HepG2 (cell line): ENCODE data around the gene SERPINF2. TPM values are rescaled to one million over a fixed set of nuclear protein-coding genes. Genes with fewer than 3 reads are reported as not detected.
A peak's percentile ranks its signal among the peaks of the same experiment; 100 is the strongest.

ENCODE experiments used
- ATAC-seq: fragments of 200-7000 bp; cut with Tn5 transposase; 3 replicates; pipeline ENCODE4 v1.9.1; 2020; ENCODE audit warnings: mild to moderate bottlenecking, moderate library complexity
- BruUV-seq: library from RNA; stranded (reverse); fragments of 400-500 nt; replicated peaks from 2 replicates; lab custom pipeline; 2021; lab: Mats Ljungman, UMichigan
- CTCF ChIA-PET: fragments of 300-600 bp; formaldehyde crosslinking; extraction: SDS; loops from one replicate; lab custom pipeline; 2021; ENCODE audit warnings: low total read pairs, inconsistent platforms, low intra/inter-chr PET ratio; lab: Yijun Ruan, JAX
- POLR2A ChIA-PET: fragments of 350-600 bp; sonication (Branson Sonifier 250); formaldehyde crosslinking; loops from one replicate; lab custom pipeline; 2020; ENCODE audit warnings: antibody characterized with exemption, inconsistent platforms; lab: Yijun Ruan, JAX
- DNase-seq: peaks from one replicate; pipeline ENCODE4 v3.0.0-alpha.2; 2015; ENCODE audit warnings: low spot score
- FAIRE-seq: peaks from 3 replicates; lab custom pipeline; 2011; peaks lifted over from hg19 to GRCh38; lab: Jason Lieb, UNC
- H2AFZ ChIP-seq: one replicate; pipeline ENCODE4 v1.6.1; 2011; ENCODE audit warnings: low read length, inconsistent platforms
- H3K27ac ChIP-seq: fragments of 300-600 bp; 3 replicates; pipeline ENCODE4 v1.8.0; 2011; ENCODE audit warnings: mixed run types, mild to moderate bottlenecking, mixed read lengths, low read length, inconsistent platforms; ENCODE audit not compliant: insufficient read depth; ENCODE audit errors: extremely low read length
- H3K27me3 ChIP-seq, 2 experiments: fragments of 200-600 bp in 1 of 2; 2 replicates in 1 of 2; 3 replicates in 1 of 2; pipeline versions ENCODE4 v1.6.0 to v1.8.0; 2011; ENCODE audit warnings: low read length in 2 of 2, mild to moderate bottlenecking in 2 of 2, moderate library complexity in 2 of 2, inconsistent platforms in 1 of 2; ENCODE audit not compliant: insufficient read depth in 2 of 2, control insufficient read depth in 1 of 2
- H3K36me3 ChIP-seq, 2 experiments: fragments of 200-600 bp in 1 of 2; replicated peaks in 1 of 2; 2 replicates in 1 of 2; 3 replicates in 1 of 2; pipeline versions ENCODE4 v1.5.1 to v1.8.0; 2011; ENCODE audit warnings: low read length in 2 of 2, inconsistent platforms in 1 of 2; ENCODE audit not compliant: insufficient read depth in 2 of 2, control insufficient read depth in 1 of 2
- H3K4me1 ChIP-seq: 2 replicates; pipeline ENCODE4 v1.5.1; 2012; ENCODE audit warnings: low read length, inconsistent platforms; ENCODE audit not compliant: insufficient read depth
- H3K4me2 ChIP-seq: 2 replicates; pipeline ENCODE4 v1.6.0; 2011; ENCODE audit warnings: low read depth, low read length, inconsistent platforms
- H3K4me3 ChIP-seq, 3 experiments: fragments of 200-600 bp in 1 of 3; sonication (generic), shearing (Covaris generic) in 1 of 3; replicated peaks in 1 of 3; 2 replicates each; pipeline ENCODE4 v1.5.1; 2011 to 2016; ENCODE audit warnings: low read length in 3 of 3, inconsistent platforms in 2 of 3, low read depth in 2 of 3, mild to moderate bottlenecking in 2 of 3, control low read depth in 1 of 3, mixed read lengths in 1 of 3; ENCODE audit not compliant: insufficient read depth in 1 of 3
- H3K79me2 ChIP-seq: one replicate; pipeline ENCODE4 v1.6.1; 2011; ENCODE audit warnings: low read length, inconsistent platforms; ENCODE audit not compliant: insufficient read depth
- H3K9ac ChIP-seq: 2 replicates; pipeline ENCODE4 v1.6.0; 2011; ENCODE audit warnings: mild to moderate bottlenecking, low read depth, low read length, inconsistent platforms; ENCODE audit not compliant: insufficient read depth
- H3K9me3 ChIP-seq: 2 replicates; pipeline ENCODE4 v1.5.1; 2012; ENCODE audit warnings: mild to moderate bottlenecking, low read length
- H4K20me1 ChIP-seq: 2 replicates; pipeline ENCODE4 v1.6.0; 2011; ENCODE audit warnings: inconsistent platforms, mild to moderate bottlenecking, low read length, moderate library complexity; ENCODE audit not compliant: insufficient read depth
- DMAP1 ChIP-seq: IDR thresholded peaks from 2 replicates; pipeline ENCODE4 v1.6.1; 2016
- DNMT3B ChIP-seq: conservative IDR thresholded peaks from 2 replicates; pipeline ENCODE4 v1.6.1; 2016; ENCODE audit warnings: missing biosample characterization, control low read depth
- ETV6 ChIP-seq: sonication (generic); formaldehyde crosslinking; conservative IDR thresholded peaks from 2 replicates; pipeline ENCODE4 v1.4.0; 2020; ENCODE audit warnings: missing genetic modification reagents
- FOSL2 ChIP-seq: sonication (generic); formaldehyde crosslinking; IDR thresholded peaks from 2 replicates; pipeline ENCODE4 v1.4.0; 2020; ENCODE audit warnings: missing genetic modification reagents
- FOXA3 ChIP-seq: IDR thresholded peaks from 2 replicates; pipeline ENCODE4 v1.6.1; 2016; ENCODE audit warnings: missing genetic modification reagents, missing compliant biosample characterization
- HNRNPL ChIP-seq: fragments of 200-400 bp; formaldehyde crosslinking; IDR thresholded peaks from 2 replicates; pipeline ENCODE4 v1.6.1; 2017; ENCODE audit warnings: mild to moderate bottlenecking, low read depth, low read length
- RXRA ChIP-seq: sonication (generic); formaldehyde crosslinking; IDR thresholded peaks from 2 replicates; pipeline ENCODE4 v1.5.1; 2020; ENCODE audit warnings: missing genetic modification reagents
- TEF ChIP-seq: sonication (generic); formaldehyde crosslinking; IDR thresholded peaks from 2 replicates; pipeline ENCODE4 v1.5.0; 2020; ENCODE audit warnings: missing genetic modification reagents
- THYN1 ChIP-seq: sonication (generic); formaldehyde crosslinking; IDR thresholded peaks from 2 replicates; pipeline ENCODE4 v1.8.1; 2023; ENCODE audit warnings: low read depth, mild to moderate bottlenecking, moderate library complexity, missing genetic modification reagents, borderline replicate concordance
- TRAFD1 ChIP-seq: sonication (generic); formaldehyde crosslinking; IDR thresholded peaks from 2 replicates; pipeline ENCODE4 v1.5.1; 2020; ENCODE audit warnings: missing genetic modification reagents, mild to moderate bottlenecking, borderline replicate concordance
- TRIM22 ChIP-seq: fragments of 450-650 bp; IDR thresholded peaks from 2 replicates; pipeline ENCODE4 v1.6.1; 2017
- ZNF124 ChIP-seq: sonication (generic); formaldehyde crosslinking; IDR thresholded peaks from 2 replicates; pipeline ENCODE4 v1.4.0; 2020; ENCODE audit warnings: missing genetic modification reagents
- ZNF20 ChIP-seq: sonication (generic); formaldehyde crosslinking; IDR thresholded peaks from 2 replicates; pipeline ENCODE4 v1.4.0; 2020; ENCODE audit warnings: mild to moderate bottlenecking, moderate library complexity, missing genetic modification reagents
- ZNF256 ChIP-seq: sonication (generic); formaldehyde crosslinking; conservative IDR thresholded peaks from 2 replicates; pipeline ENCODE4 v1.4.0; 2020; ENCODE audit warnings: missing genetic modification reagents
- ZNF563 ChIP-seq: sonication (generic); formaldehyde crosslinking; IDR thresholded peaks from 2 replicates; pipeline ENCODE4 v1.8.0; 2022; ENCODE audit warnings: mild to moderate bottlenecking, moderate library complexity, missing genetic modification reagents
- ZNF775 ChIP-seq: sonication (generic); formaldehyde crosslinking; IDR thresholded peaks from 2 replicates; pipeline ENCODE4 v1.4.0; 2020; ENCODE audit warnings: missing genetic modification reagents, mild to moderate bottlenecking, moderate library complexity, borderline replicate concordance
- ZNF781 ChIP-seq: sonication (generic); formaldehyde crosslinking; IDR thresholded peaks from 2 replicates; pipeline ENCODE4 v1.5.1; 2020; ENCODE audit warnings: borderline replicate concordance, mild to moderate bottlenecking, missing genetic modification reagents; ENCODE audit errors: not compliant biosample characterization
- ZSCAN31 ChIP-seq: sonication (generic); formaldehyde crosslinking; IDR thresholded peaks from 2 replicates; pipeline ENCODE4 v1.5.0; 2020; ENCODE audit warnings: low read depth, mild to moderate bottlenecking, missing genetic modification reagents
- WGBS: methylation state at CpG from one replicate; pipeline ENCODE4 v1.1.6; 2017; ENCODE audit warnings: low lambda C conversion rate; 5-methylcytosine and 5-hydroxymethylcytosine counted together
- in situ Hi-C: cut with HindIII; loops from 2 replicates; pipeline ENCODE4 v1.10.0; 2017; ENCODE audit warnings: low pct_unique_long_range_greater_than_20kb; ENCODE audit not compliant: extremely low pct_ligation_motif_present
- intact Hi-C: fragments of 100-400 bp; cut with micrococcal nuclease; formaldehyde crosslinking; loops from one replicate; pipeline ENCODE4 v1.10.0; 2022; ENCODE audit not compliant: unreplicated experiment
- polyA plus RNA-seq, 8 experiments: library from polyadenylated mRNA; depleted of rRNA in 3 of 8; stranded (reverse) in 7 of 8; unstranded in 1 of 8; fragments of >200 nt; fragmentation: Illumina TruSeq in 4 of 8; extraction: Trizol in 4 of 8; gene quantifications; 2 replicates each; pipeline versions ENCODE4 v1.2.1 to v1.2.3, GENCODE V29; 2011 to 2016; ENCODE audit warnings: low read depth in 4 of 8, missing spikeins in 1 of 8, mixed read lengths in 1 of 8; ENCODE audit not compliant: insufficient read depth in 1 of 8
- total RNA-seq, 5 experiments: library from RNA; depleted of rRNA; stranded (reverse); fragments of >200 nt; fragmentation: Illumina TruSeq; extraction: Trizol; gene quantifications; 2 replicates each; pipeline ENCODE4 v1.2.3, GENCODE V29; 2016; ENCODE audit warnings: low read depth in 1 of 5

The SERPINF2 gene
- total and polyA plus RNA-seq, 2 of the 13 experiments (the other 11 are each of a cell fraction or from before 2014, with no cell fraction given) = 309 to 548 TPM

- TF ChIP-seq DNMT3B (CRISPR knock-in tag) (peak; percentile 62; the same call in 1 of the 2 replicates), FOXA3 (CRISPR knock-in tag) (peak; percentile 46), RXRA (CRISPR knock-in tag) (peak; percentile 82), ETV6 (CRISPR knock-in tag) (no peak; the same call in 1 of the 2 replicates), ZNF775 (no peak), TRIM22 (no peak), ZNF256 (CRISPR knock-in tag) (no peak), HNRNPL (no peak)
Observed at GRCh38 chr17:1714427-1714979, 28.2 kb upstream of the SERPINF2 start (continued).

GRCh38 chr17:1714980-1715802, 27.5 kb upstream of the SERPINF2 start:
- intact Hi-C loops = loop anchor here (1.0 to 10.0 kb wide), 3 partner anchors 46 to 150 kb away; no protein-coding TSS in a partner anchor
- H3K9ac ChIP-seq = peak overlapping the region; percentile 83
- WGBS = 0% methylated on average over 15 of the region's 32 CpGs
- H3K27me3 ChIP-seq = no peaks in the 10 kb centered on the region; a peak in 1 of 5 replicates
- peaks cover 48% of the 10 kb centered on the region for H3K4me1 ChIP-seq
- H3K79me2 ChIP-seq = peaks cover 12% of the 10 kb centered on the region
- ChIA-PET CTCF (interaction anchor here (2.0 kb wide), 1 partner anchor 69 kb away, joined by 11 read pairs; no protein-coding TSS in a partner anchor), POLR2A (interaction anchor here (0.5 to 17.5 kb wide), 30 partner anchors 11 to 281 kb away, joined by 3 to 480 read pairs (median 8); partner anchors contain the start of genes PRPF8, RILP, RPA1 and SERPINF1)
- H3K9me3 ChIP-seq = no peaks in the 10 kb centered on the region
- peak; percentile 75 for FAIRE-seq
- peak overlapping the region; percentile 86 to 97 (median 90) for H3K4me3 ChIP-seq
- H2AFZ ChIP-seq = no peak overlapping the region
- H4K20me1 ChIP-seq = peaks cover 10% of the 10 kb centered on the region
- H3K27ac ChIP-seq = peak overlapping the region; percentile 95
- H3K36me3 ChIP-seq = peaks cover 6 to 19% of the 10 kb centered on the region in 2 experiments
- in situ Hi-C loops = loop anchor here (5.0 to 25.0 kb wide), 2 partner anchors 52 to 322 kb away; partner anchors contain the start of genes DPH1, OVCA2 and RTN4RL1
- BruUV-seq = no TSS peak
- peak overlapping the region; percentile 90 for H3K4me2 ChIP-seq
- peak; percentile 84 for DNase-seq
- ATAC-seq = peak; percentile 56
- TF ChIP-seq TRAFD1 (no peak), ZSCAN31 (CRISPR knock-in tag) (peak; percentile 65), DMAP1 (CRISPR knock-in tag) (0 out of 2 replicates have a peak, but pooled peaks have one; percentile 38), ZNF20 (CRISPR knock-in tag) (no peak), ZNF781 (CRISPR knock-in tag) (no peak), FOSL2 (peak; percentile 92), TEF (CRISPR knock-in tag) (0 out of 2 replicates have a peak, but pooled peaks have one; percentile 72), ZNF124 (CRISPR knock-in tag) (no peak; the same call in 1 of the 2 replicates), ZNF563 (CRISPR knock-in tag) (no peak), THYN1 (CRISPR knock-in tag) (0 out of 2 replicates have a peak, but pooled peaks have one; percentile 33), ZNF256 (CRISPR knock-in tag) (no peak)
